GM21619 (cell line): ENCODE measurements around the gene PIM1.
"Not testable (repeated sequence)": the region's sequence is repeated elsewhere in the genome, so short reads cannot be mapped to it uniquely, and the experiment has no call there.

Experiments
- ATAC-seq: cut with Tn5 transposase; IDR thresholded peaks from one replicate; pipeline ENCODE4 v1.9.1; 2021; ENCODE audit not compliant: unreplicated experiment

PIM1 gene

GRCh38 chr6:37185949-37186720 is 16.2 kb downstream of the PIM1 start:
- ATAC-seq = not testable (repeated sequence)

- ATAC-seq = no peak
Measured at GRCh38 chr6:37187321-37188022, 17.5 kb downstream of the PIM1 start.

- no peak for ATAC-seq
Measured at GRCh38 chr6:37188962-37189510, 19.1 kb downstream of the PIM1 start.

GRCh38 chr6:37190159-37190535 is 20.2 kb downstream of the PIM1 start:
- ATAC-seq = no peak

- no peak for ATAC-seq
Measured at GRCh38 chr6:37192666-37193065, 22.7 kb downstream of the PIM1 start.

- ATAC-seq = not testable (repeated sequence)
Measured at GRCh38 chr6:37194886-37195285, 24.9 kb downstream of the PIM1 start.

- ATAC-seq = not testable (repeated sequence)
Measured at GRCh38 chr6:37196451-37196850, 26.5 kb downstream of the PIM1 start.

GRCh38 chr6:37200085-37200484 is 30.1 kb downstream of the PIM1 start:
- no peak for ATAC-seq

GRCh38 chr6:37201726-37202125 is 31.8 kb downstream of the PIM1 start:
- ATAC-seq = no peak

GRCh38 chr6:37202788-37203491 is 33.0 kb downstream of the PIM1 start:
- ATAC-seq = no peak

GRCh38 chr6:37204014-37204751 is 34.2 kb downstream of the PIM1 start:
- no peak for ATAC-seq

- no peak for ATAC-seq
Measured at GRCh38 chr6:37205175-37205996, 35.4 kb downstream of the PIM1 start.

GRCh38 chr6:37205997-37206340 is 36.0 kb downstream of the PIM1 start:
- ATAC-seq = no peak

- no peak for ATAC-seq
Measured at GRCh38 chr6:37206622-37207021, 36.7 kb downstream of the PIM1 start.

- ATAC-seq = no peak
Measured at GRCh38 chr6:37207903-37208456, 38.0 kb downstream of the PIM1 start.

GRCh38 chr6:37208793-37209192 is 38.8 kb downstream of the PIM1 start:
- no peak for ATAC-seq

- no peak for ATAC-seq
Measured at GRCh38 chr6:37209461-37210205, 39.7 kb downstream of the PIM1 start.

GRCh38 chr6:37210313-37210968 is 40.5 kb downstream of the PIM1 start:
- ATAC-seq = no peak

GRCh38 chr6:37212268-37212667 is 42.3 kb downstream of the PIM1 start:
- ATAC-seq = no peak
